K562 (cell line): ENCODE measurements around the gene SPEM1.

Experiments
- CEBPZ ChIP-seq: fragments of 150-350 bp; IDR thresholded peaks from 2 replicates; pipeline ENCODE4 v1.6.1; 2014; ENCODE audit warnings: low read depth, mild to moderate bottlenecking, low read length, borderline replicate concordance
- CTCF ChIP-seq, 3 experiments: IDR thresholded peaks in 2 of 3; conservative IDR thresholded peaks in 1 of 3; 2 replicates each; pipeline ENCODE4 v1.5.1; 2011 to 2012; ENCODE audit warnings: low read length in 3 of 3, mild to moderate bottlenecking in 3 of 3, control low read depth in 2 of 3, improper control_type of control experiment in 1 of 3, inconsistent platforms in 1 of 3, low read depth in 1 of 3, mixed read lengths in 1 of 3, moderate library complexity in 1 of 3; ENCODE audit not compliant: insufficient read depth in 2 of 3
- DIDO1 ChIP-seq: fragments of 450-650 bp; IDR thresholded peaks from 2 replicates; pipeline ENCODE4 v1.6.1; 2016; ENCODE audit warnings: low read depth, missing biosample characterization, missing genetic modification characterization
- RFX5 ChIP-seq: IDR thresholded peaks from 2 replicates; pipeline ENCODE4 v1.6.1; 2011; ENCODE audit warnings: low read depth, mild to moderate bottlenecking, improper control_type of control experiment, low read length
- SLC30A9 ChIP-seq: fragments of 250-450 bp; sonication (Bioruptor Pico); IDR thresholded peaks from 2 replicates; pipeline ENCODE4 v1.8.0; 2022; ENCODE audit warnings: mild to moderate bottlenecking, moderate library complexity
- SPI1 ChIP-seq: IDR thresholded peaks from 2 replicates; pipeline ENCODE4 v1.6.1; 2011; ENCODE audit warnings: low read depth, low read length, control low read depth, borderline replicate concordance
- TBL1XR1 ChIP-seq, 2 experiments: IDR thresholded peaks; 2 replicates each; pipeline ENCODE4 v1.6.1; 2012; ENCODE audit warnings: improper control_type of control experiment in 2 of 2, low read length in 2 of 2, mild to moderate bottlenecking in 1 of 2
- TF ChIP-seq, protein P1 (sequence below): sonication (generic); formaldehyde crosslinking; IDR thresholded peaks from 2 replicates; pipeline ENCODE4 v1.8.1; 2023; ENCODE audit warnings: mild to moderate bottlenecking, missing genetic modification reagents, moderate library complexity
- TF ChIP-seq, protein P2 (sequence below): fragments of 250-450 bp; sonication (Bioruptor Pico); IDR thresholded peaks from 2 replicates; pipeline ENCODE4 v1.5.0; 2021
- TF ChIP-seq, protein P3 (sequence below): fragments of 250-450 bp; sonication (Bioruptor Pico); IDR thresholded peaks from 2 replicates; pipeline ENCODE4 v1.8.0; 2021; ENCODE audit warnings: moderate library complexity, mild to moderate bottlenecking, inconsistent platforms

DNA sequence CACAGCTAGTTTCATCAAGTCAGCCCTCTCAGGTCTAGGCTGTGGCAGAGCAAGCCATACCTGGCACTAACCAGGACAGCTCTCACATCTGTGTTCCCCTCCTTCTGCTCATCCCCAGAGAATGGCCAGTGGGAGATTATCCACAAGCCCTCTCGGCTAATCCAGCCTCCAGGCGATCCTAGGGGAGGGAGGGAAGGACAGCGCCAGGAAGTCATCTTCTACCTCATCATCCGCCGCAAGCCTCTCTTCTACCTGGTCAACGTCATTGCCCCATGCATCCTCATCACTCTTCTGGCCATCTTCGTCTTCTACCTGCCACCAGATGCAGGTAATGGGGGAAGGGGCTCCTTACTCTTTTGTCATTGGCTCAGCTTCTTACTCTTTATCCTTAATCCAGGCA is 28.3 kb downstream of the SPEM1 start:
- TF ChIP-seq CEBPZ: no peak
- TF ChIP-seq SLC30A9 (CRISPR knock-in tag): no peak
- TF ChIP-seq, protein P1, sequence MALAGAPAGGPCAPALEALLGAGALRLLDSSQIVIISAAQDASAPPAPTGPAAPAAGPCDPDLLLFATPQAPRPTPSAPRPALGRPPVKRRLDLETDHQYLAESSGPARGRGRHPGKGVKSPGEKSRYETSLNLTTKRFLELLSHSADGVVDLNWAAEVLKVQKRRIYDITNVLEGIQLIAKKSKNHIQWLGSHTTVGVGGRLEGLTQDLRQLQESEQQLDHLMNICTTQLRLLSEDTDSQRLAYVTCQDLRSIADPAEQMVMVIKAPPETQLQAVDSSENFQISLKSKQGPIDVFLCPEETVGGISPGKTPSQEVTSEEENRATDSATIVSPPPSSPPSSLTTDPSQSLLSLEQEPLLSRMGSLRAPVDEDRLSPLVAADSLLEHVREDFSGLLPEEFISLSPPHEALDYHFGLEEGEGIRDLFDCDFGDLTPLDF (CRISPR knock-in tag): no peak
- no peak for TF ChIP-seq SPI1
- no peak for TF ChIP-seq TBL1XR1 (IDR thresholded peaks at IDR 0.05; ENCODE audit: low read length in 2 of 2)
- TF ChIP-seq, protein P2, sequence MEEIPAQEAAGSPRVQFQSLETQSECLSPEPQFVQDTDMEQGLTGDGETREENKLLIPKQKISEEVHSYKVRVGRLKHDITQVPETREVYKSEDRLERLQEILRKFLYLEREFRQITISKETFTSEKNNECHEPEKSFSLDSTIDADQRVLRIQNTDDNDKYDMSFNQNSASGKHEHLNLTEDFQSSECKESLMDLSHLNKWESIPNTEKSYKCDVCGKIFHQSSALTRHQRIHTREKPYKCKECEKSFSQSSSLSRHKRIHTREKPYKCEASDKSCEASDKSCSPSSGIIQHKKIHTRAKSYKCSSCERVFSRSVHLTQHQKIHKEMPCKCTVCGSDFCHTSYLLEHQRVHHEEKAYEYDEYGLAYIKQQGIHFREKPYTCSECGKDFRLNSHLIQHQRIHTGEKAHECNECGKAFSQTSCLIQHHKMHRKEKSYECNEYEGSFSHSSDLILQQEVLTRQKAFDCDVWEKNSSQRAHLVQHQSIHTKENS (CRISPR knock-in tag): no peak
- no peak for TF ChIP-seq RFX5
- TF ChIP-seq CTCF (IDR thresholded peaks at IDR 0.05 in 2 of 3, conservative IDR thresholded peaks at IDR 0.05 in 1 of 3; ENCODE audit: insufficient read depth in 2 of 3, low read depth in 1 of 3, low read length in 3 of 3): no peak
- TF ChIP-seq, protein P3, sequence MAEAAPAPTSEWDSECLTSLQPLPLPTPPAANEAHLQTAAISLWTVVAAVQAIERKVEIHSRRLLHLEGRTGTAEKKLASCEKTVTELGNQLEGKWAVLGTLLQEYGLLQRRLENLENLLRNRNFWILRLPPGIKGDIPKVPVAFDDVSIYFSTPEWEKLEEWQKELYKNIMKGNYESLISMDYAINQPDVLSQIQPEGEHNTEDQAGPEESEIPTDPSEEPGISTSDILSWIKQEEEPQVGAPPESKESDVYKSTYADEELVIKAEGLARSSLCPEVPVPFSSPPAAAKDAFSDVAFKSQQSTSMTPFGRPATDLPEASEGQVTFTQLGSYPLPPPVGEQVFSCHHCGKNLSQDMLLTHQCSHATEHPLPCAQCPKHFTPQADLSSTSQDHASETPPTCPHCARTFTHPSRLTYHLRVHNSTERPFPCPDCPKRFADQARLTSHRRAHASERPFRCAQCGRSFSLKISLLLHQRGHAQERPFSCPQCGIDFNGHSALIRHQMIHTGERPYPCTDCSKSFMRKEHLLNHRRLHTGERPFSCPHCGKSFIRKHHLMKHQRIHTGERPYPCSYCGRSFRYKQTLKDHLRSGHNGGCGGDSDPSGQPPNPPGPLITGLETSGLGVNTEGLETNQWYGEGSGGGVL (CRISPR knock-in tag): no peak
- TF ChIP-seq DIDO1: no peak
